Activated CD4-positive, alpha-beta T cell treated with anti-CD3 and anti-CD28 coated beads for 36 hours (primary cell): ENCODE data around the gene CLMP. TPM values are rescaled to one million over a fixed set of nuclear protein-coding genes. Genes with fewer than 3 reads are reported as not detected.
"Not testable (repeated sequence)": the region's sequence is repeated elsewhere in the genome, so short reads cannot be mapped to it uniquely, and the experiment has no call there.

Source experiments
- ATAC-seq: fragments of 200-7000 bp; cut with Tn5 transposase; one replicate; pipeline ENCODE4 v1.10.0; 2021; ENCODE audit warnings: mild to moderate bottlenecking, moderate library complexity
- CTCF ChIA-PET: fragments of 350-600 bp; sonication (Branson Sonifier 250); formaldehyde crosslinking; loops from one replicate; lab custom pipeline; 2021; ENCODE audit warnings: antibody characterized with exemption; lab: Charles Lee
- POLR2A ChIA-PET: fragments of 350-600 bp; sonication (Branson Sonifier 250); formaldehyde crosslinking; loops from one replicate; lab custom pipeline; 2021; ENCODE audit warnings: antibody characterized with exemption, inconsistent platforms; lab: Charles Lee
- DNase-seq: peaks from one replicate; pipeline ENCODE4 v3.0.0-alpha.2; 2020
- H3K27ac Mint-ChIP-seq: one replicate; pipeline ENCODE4 v1.8.0; 2021; ENCODE audit warnings: mixed read lengths
- H3K27me3 Mint-ChIP-seq: one replicate; pipeline ENCODE4 v1.8.0; 2021; ENCODE audit warnings: mixed read lengths
- H3K36me3 Mint-ChIP-seq: one replicate; pipeline ENCODE4 v1.8.0; 2021; ENCODE audit warnings: low read depth, mixed read lengths
- H3K4me1 Mint-ChIP-seq: one replicate; pipeline ENCODE4 v1.8.0; 2021; ENCODE audit warnings: mixed read lengths
- H3K4me3 Mint-ChIP-seq: one replicate; pipeline ENCODE4 v1.8.0; 2021; ENCODE audit warnings: mild to moderate bottlenecking, moderate library complexity, mixed read lengths
- H3K9me3 Mint-ChIP-seq: one replicate; pipeline ENCODE4 v1.8.0; 2021; ENCODE audit warnings: low read depth, mixed read lengths
- intact Hi-C, 2 experiments: fragments of 100-400 bp; cut with DNase I in 1 of 2; cut with micrococcal nuclease in 1 of 2; formaldehyde crosslinking; loops; one replicate each; pipeline versions ENCODE4 v1.14.2 to v1.15.1; 2022 to 2024; cut with DNase I, micrococcal nuclease
- total RNA-seq, 2 experiments: library from RNA; stranded (reverse); gene quantifications; one replicate each; pipeline ENCODE4 v1.2.3, GENCODE V29; 2021

Gene CLMP
- total RNA-seq, 2 experiments from 2014 or later = 0.05 to 0.09 TPM

DNA sequence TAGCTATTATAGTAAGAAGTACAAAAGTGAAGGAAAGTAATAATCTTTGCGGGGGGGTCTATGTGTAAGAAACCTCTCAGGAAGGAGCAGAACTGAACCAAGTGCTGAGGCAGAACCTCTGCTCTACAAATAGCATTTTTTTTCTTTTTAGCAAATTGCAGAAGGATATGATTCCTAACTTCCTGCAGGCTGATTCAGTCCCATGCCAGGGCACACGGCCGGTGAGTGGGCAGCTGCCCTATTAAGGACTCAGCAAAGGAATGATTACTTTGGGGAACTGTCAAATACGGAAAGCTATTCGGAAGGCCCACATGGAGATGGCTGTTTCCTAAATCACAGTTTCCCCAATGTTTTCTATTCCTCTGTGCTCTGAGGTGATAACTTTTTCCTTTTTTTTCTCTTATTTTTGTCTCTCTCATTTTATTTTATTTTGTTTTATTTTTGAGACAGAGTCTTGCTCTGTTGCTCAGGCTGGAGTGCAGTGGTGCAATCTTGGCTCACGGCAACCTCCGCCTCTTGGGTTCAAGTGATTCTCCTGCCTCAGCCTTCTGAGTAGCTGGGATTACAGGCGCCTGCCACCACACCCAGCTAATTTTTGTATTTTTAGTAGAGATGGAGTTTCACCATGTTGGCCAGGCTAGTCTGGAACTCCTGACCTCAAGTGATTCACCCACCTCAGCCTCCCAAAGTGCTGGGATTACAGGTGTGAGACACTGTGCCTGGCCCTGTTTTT is 62.8 kb downstream of the CLMP start:
- DNase-seq, H3K36me3 Mint-ChIP-seq, intact Hi-C loops, ATAC-seq, POLR2A ChIA-PET, H3K9me3 Mint-ChIP-seq, H3K27ac Mint-ChIP-seq, H3K4me1 Mint-ChIP-seq, H3K4me3 Mint-ChIP-seq, H3K27me3 Mint-ChIP-seq, CTCF ChIA-PET: not testable (repeated sequence)

DNA sequence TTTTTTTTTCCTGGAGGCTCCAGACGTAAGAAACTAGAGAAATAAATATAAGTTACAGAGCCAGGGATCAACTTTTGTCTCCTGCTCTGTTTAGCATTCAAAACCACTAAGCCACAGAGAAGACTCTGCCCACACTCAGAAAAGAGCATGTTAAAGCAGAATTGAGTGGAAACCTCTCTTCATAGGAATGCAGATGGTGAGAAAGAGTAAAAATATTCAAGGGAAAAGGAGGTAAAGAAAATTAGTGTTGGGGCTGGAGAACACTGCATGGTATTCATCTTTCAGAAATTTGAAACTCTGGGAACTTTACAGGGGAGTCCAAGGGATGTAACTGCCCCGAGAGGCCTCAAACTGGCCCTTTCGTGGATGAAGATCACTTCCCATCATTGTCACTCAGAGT is 65.1 kb downstream of the CLMP start:
- Mint-ChIP-seq H3K4me1 (peaks cover 5% of the 10 kb centered on the region), H3K36me3 (no peaks in the 10 kb centered on the region), H3K27me3 (no peaks in the 10 kb centered on the region), H3K9me3 (no peaks in the 10 kb centered on the region), H3K27ac (peak overlapping the region; percentile 5), H3K4me3 (no peak overlapping the region)
- ChIA-PET CTCF (interaction anchor here (1.4 kb wide), 1 partner anchor 117 kb away, joined by 5 read pairs; no protein-coding TSS in a partner anchor), POLR2A (no interaction called here)
- DNase-seq (no peak), ATAC-seq (no peak)
- intact Hi-C loops = no loop called here

DNA sequence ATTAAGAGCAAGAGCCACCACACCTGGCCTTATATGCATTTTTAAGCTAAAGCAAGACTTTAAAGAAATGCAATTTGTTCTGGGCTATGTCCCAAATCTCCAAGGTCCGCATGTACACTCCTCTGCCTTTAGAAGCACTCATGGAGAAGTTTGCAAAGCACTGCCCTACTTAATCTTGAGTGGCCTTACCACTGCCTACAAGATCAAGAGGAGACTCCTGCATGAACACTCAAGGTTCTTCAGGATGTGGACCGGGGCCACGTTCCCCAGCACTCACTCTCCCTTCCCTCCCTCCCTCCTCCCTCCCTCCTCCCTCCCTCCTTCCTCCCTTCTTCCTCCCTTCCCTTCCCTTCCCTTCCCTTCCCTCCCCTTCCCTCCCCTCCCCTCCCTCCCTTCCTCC is 69.9 kb downstream of the CLMP start:
- Mint-ChIP-seq H3K4me3 (no peak overlapping the region), H3K9me3 (no peaks in the 10 kb centered on the region), H3K27ac (no peak overlapping the region), H3K4me1 (peaks cover 5% of the 10 kb centered on the region), H3K36me3 (no peaks in the 10 kb centered on the region), H3K27me3 (peaks cover 6% of the 10 kb centered on the region)
- DNase-seq = no peak
- ChIA-PET POLR2A (no interaction called here), CTCF (interaction anchor here (0.6 to 1.1 kb wide), 3 partner anchors 14 to 273 kb away, joined by 3 to 4 read pairs (median 3); no protein-coding TSS in a partner anchor)
- no peak for ATAC-seq
- intact Hi-C loops = no loop called here

DNA sequence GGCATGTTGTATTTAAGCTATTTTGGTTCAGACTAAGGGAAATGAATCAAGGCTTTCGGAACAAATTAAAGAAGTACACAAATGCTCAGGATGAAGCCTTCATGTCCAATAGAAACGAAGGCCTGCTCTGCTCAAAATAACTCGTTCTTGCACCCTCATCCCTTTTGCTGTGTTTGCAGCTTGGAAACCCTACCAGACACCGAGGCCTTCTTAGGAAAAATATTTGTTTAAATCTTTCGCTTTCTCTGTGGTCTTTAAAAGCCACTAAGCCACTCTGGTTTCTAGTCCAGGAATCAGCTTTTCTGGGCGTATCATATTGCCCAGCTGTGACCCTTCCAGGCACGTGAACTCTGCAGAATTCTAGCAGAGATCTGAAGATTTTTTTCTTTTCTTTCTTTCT is 72.2 kb downstream of the CLMP start:
- intact Hi-C loops = no loop called here
- no peaks in the 10 kb centered on the region for H3K9me3 Mint-ChIP-seq
- no peak overlapping the region for H3K4me3 Mint-ChIP-seq
- ATAC-seq (no peak), DNase-seq (no peak)
- H3K4me1 Mint-ChIP-seq = peaks cover 8% of the 10 kb centered on the region
- ChIA-PET CTCF (interaction anchor here (1.2 kb wide), 1 partner anchor 139 kb away, joined by 6 read pairs; no protein-coding TSS in a partner anchor), POLR2A (no interaction called here)
- H3K27ac Mint-ChIP-seq = no peak overlapping the region
- peaks cover 8% of the 10 kb centered on the region for H3K27me3 Mint-ChIP-seq
- H3K36me3 Mint-ChIP-seq = no peaks in the 10 kb centered on the region

DNA sequence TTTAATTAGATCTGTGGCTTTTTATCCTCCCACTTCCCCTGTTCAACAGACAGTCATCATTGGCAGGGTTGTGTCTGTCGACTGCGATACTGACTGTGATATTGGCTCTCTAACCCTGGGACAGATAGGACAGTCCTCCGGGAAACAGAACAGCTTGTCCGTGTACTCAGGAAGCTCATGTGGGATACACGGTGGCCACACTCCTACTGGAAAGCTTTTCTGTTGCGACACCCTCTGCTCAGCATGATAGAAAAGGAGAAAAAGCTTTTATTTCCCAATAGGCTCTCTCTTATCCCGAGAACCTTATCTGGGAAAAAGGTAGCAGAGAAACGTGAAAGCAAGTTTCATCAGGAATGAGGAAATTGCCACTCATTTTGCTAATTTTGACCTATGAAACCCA is 72.7 kb downstream of the CLMP start:
- ChIA-PET POLR2A (no interaction called here), CTCF (interaction anchor here (1.2 kb wide), 1 partner anchor 139 kb away, joined by 6 read pairs; no protein-coding TSS in a partner anchor)
- Mint-ChIP-seq H3K4me3 (no peak overlapping the region), H3K36me3 (no peaks in the 10 kb centered on the region), H3K4me1 (peaks cover 8% of the 10 kb centered on the region), H3K27me3 (peaks cover 8% of the 10 kb centered on the region), H3K27ac (no peak overlapping the region), H3K9me3 (no peaks in the 10 kb centered on the region)
- ATAC-seq = no peak
- no peak for DNase-seq
- intact Hi-C loops = no loop called here

DNA sequence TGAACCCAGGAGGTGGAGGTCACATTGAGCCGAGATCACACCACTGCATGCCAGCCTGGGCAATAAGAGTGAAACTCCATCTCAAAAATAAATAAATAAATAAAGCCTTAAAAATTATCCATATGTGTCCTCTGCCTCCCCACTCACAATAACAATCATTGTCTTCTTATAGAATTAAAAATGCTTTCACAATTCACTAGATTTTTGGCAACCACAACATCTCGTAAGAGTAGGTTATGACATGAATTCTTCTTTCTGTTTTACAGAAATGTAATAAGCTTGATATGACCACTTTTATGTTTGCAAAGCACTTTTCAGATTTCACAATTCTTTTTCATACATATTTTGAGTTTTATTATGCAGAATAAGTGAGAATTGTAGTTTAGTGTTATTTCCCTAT is 78.6 kb downstream of the CLMP start:
- no peaks in the 10 kb centered on the region for H3K9me3 Mint-ChIP-seq
- intact Hi-C loops = no loop called here
- H3K27me3 Mint-ChIP-seq = peaks cover 4% of the 10 kb centered on the region
- H3K4me1 Mint-ChIP-seq = peaks cover 8% of the 10 kb centered on the region
- H3K4me3 Mint-ChIP-seq = no peak overlapping the region
- POLR2A ChIA-PET = no interaction called here
- no peak overlapping the region for H3K27ac Mint-ChIP-seq
- no peaks in the 10 kb centered on the region for H3K36me3 Mint-ChIP-seq
- DNase-seq (no peak), ATAC-seq (no peak)
- CTCF ChIA-PET = interaction anchor here (1.2 to 1.4 kb wide), 3 partner anchors 119 to 136 kb away, joined by 3 to 4 read pairs (median 4); no protein-coding TSS in a partner anchor

DNA sequence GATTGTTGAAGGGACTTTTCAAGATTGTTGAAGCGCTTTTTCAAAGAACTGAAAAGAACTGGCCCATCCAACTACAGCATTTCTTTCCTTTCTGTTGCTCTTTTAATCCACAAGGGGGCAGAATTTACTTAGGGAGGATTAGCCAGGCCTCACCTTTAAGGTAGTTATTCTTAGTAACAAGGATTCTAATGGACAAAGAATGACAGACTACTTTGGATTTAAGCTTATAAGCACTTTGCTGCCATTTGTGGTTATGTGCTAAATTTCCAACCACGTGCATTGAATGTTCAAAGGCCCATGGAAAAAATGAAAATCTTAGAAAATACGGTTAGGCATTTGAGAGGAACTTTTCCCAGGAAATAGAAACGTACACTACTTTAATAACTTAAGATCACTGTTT is 83.6 kb downstream of the CLMP start:
- ChIA-PET CTCF (interaction anchor here (0.5 to 7.8 kb wide), 23 partner anchors 9 to 367 kb away, joined by 3 to 141 read pairs (median 6); no protein-coding TSS in a partner anchor), POLR2A (no interaction called here)
- DNase-seq (no peak), ATAC-seq (peak; percentile 68)
- intact Hi-C loops = loop anchor here (1.0 to 5.0 kb wide), 4 partner anchors 136 to 367 kb away; no protein-coding TSS in a partner anchor
- Mint-ChIP-seq H3K36me3 (no peaks in the 10 kb centered on the region), H3K4me1 (no peaks in the 10 kb centered on the region), H3K27me3 (no peaks in the 10 kb centered on the region), H3K27ac (no peak overlapping the region), H3K4me3 (no peak overlapping the region), H3K9me3 (no peaks in the 10 kb centered on the region)

DNA sequence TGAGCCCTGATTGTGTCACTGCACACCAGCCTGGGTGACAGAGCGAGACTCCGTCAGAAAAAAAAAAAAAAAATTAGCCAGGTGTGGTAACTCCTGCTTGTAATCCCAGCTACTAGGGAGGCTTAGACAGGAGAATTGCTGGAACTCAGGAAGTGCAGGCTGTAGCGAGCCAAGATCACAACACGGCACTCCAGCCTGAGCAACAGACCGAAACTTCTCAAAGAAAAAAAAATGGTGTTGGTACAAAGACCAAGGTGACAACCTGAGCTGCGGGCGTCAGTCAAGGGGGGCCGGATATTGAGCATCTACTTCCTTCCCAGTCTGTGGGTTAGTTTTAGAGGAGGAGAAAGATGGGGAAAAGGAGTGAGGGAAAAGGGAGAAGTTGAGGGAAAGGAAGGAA is 84.7 kb downstream of the CLMP start:
- intact Hi-C loops = loop anchor here (2.0 to 5.0 kb wide), 2 partner anchors 367 to 368 kb away; no protein-coding TSS in a partner anchor
- ATAC-seq (no peak), DNase-seq (no peak)
- H3K36me3 Mint-ChIP-seq = no peaks in the 10 kb centered on the region
- ChIA-PET POLR2A (interaction anchor here (0.6 kb wide), 2 partner anchors 46 to 55 kb away, joined by 3 to 8 read pairs; no protein-coding TSS in a partner anchor), CTCF (interaction anchor here (0.6 to 7.8 kb wide), 31 partner anchors 8 to 567 kb away, joined by 3 to 141 read pairs (median 4); no protein-coding TSS in a partner anchor)
- H3K4me1 Mint-ChIP-seq = no peaks in the 10 kb centered on the region
- no peaks in the 10 kb centered on the region for H3K27me3 Mint-ChIP-seq
- peak overlapping the region; percentile 5 for H3K27ac Mint-ChIP-seq
- no peaks in the 10 kb centered on the region for H3K9me3 Mint-ChIP-seq
- no peak overlapping the region for H3K4me3 Mint-ChIP-seq

DNA sequence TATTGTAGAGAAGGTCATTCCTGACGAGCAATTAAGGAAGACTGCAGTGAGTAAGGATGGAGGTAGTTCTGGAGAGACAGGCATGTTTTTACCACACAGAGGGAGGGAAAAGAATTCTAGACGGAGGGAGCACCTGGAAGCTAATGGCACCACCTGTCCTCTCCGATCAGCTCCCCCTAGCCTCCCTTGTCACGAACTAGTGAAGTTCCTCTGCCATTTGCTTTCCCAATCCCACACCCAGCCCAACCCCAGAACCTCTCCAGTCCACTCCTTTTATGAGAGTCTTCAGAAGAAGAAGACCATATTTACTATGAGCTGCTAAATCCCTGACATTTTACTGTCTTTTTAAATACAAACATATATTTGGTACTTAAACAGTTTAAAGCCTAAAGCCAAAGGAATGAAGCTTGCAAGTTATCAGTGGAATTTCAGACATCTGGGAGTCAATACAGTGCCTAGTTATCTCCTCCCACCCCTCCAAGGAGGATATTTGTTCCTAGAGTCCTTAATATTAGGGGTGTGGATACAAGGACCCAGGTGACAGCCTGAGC is 87.0 kb downstream of the CLMP start:
- Mint-ChIP-seq H3K9me3 (no peaks in the 10 kb centered on the region), H3K36me3 (no peaks in the 10 kb centered on the region), H3K27ac (no peak overlapping the region), H3K4me1 (peaks cover 4% of the 10 kb centered on the region), H3K27me3 (no peaks in the 10 kb centered on the region), H3K4me3 (no peak overlapping the region)
- CTCF ChIA-PET = interaction anchor here (0.7 to 7.8 kb wide), 4 partner anchors 20 to 154 kb away, joined by 3 to 141 read pairs (median 14); no protein-coding TSS in a partner anchor
- intact Hi-C loops = no loop called here
- DNase-seq (no peak), ATAC-seq (no peak)
- POLR2A ChIA-PET = no interaction called here

DNA sequence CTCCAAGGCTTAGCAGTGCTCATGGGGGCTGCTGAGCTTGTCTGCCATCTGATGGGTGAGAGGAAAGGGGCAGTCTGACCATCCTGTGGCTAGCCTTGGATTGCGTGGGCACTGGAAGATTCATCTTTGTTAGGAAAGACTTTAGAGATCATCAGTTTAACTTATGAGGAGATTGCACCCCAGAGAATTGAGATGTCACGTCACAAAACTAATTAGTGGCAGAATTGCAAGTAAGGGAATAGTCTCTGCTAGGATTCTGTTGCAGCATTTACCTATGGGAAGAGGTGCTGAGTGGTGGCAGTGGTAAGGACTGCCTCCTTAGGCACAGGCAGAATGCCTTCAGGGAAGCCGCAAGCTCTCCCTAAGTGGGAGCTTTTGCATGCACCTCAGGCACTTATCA is 90.4 kb downstream of the CLMP start:
- DNase-seq = no peak
- CTCF ChIA-PET = interaction anchor here (0.6 to 8.1 kb wide), 9 partner anchors 25 to 404 kb away, joined by 3 to 91 read pairs (median 3); no protein-coding TSS in a partner anchor
- Mint-ChIP-seq H3K27ac (no peak overlapping the region), H3K36me3 (no peaks in the 10 kb centered on the region), H3K9me3 (no peaks in the 10 kb centered on the region), H3K4me3 (no peak overlapping the region), H3K4me1 (peaks cover 24% of the 10 kb centered on the region), H3K27me3 (no peaks in the 10 kb centered on the region)
- ATAC-seq = no peak
- intact Hi-C loops = loop anchor here in 1 of 2 experiments (5.0 kb wide), 1 partner anchor 42 kb away; the partner anchor contains the start of gene HSPA8
- POLR2A ChIA-PET = interaction anchor here (0.6 kb wide), 1 partner anchor 79 kb away, joined by 6 read pairs; no protein-coding TSS in a partner anchor

DNA sequence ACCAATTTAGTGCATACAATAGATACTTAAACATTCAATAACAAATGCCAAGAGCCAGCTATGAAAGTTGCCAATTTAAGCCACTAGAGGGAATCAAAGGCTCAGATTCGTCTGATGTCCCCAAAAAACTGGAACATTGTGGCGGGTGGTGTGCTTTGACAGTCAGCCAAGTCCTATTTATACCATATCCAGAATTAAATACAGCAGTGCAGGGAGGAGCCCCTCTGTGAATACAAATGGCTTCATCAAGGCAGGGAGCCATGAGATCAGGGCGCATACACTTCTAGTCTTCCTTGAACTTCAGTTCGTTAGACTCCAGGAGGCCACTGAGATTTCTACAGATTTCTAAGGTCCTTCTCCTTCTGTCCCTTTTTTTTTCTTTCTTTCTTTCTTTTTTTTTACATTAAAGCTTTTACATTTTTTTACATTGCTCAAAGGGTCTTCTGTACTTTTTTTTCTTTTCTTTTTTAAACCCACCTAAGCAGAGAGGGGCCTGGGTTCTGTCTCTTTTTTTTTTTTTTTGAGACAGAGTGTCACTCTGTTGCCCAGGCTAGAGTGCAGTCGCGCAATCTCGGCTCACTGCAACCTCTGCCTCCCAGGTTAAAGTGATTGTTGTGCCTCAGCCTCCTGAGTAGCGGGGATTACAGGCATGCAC is 91.6 kb downstream of the CLMP start:
- no peaks in the 10 kb centered on the region for H3K36me3 Mint-ChIP-seq
- no peaks in the 10 kb centered on the region for H3K27me3 Mint-ChIP-seq
- ChIA-PET CTCF (interaction anchor here (0.6 to 8.1 kb wide), 37 partner anchors 8 to 1701 kb away, joined by 3 to 91 read pairs (median 4); partner anchors contain the start of gene HSPA8), POLR2A (interaction anchor here (0.6 to 1.3 kb wide), 6 partner anchors 39 to 235 kb away, joined by 3 to 12 read pairs (median 4); partner anchors contain the start of gene HSPA8)
- ATAC-seq = peak; percentile 77
- no peak overlapping the region for H3K4me3 Mint-ChIP-seq
- peak; percentile 46 for DNase-seq
- H3K4me1 Mint-ChIP-seq = peaks cover 24% of the 10 kb centered on the region
- intact Hi-C loops = loop anchor here (2.0 to 5.0 kb wide), 2 partner anchors 41 to 143 kb away; partner anchors contain the start of gene HSPA8 (in 1 of the 2)
- H3K9me3 Mint-ChIP-seq = no peaks in the 10 kb centered on the region
- no peak overlapping the region for H3K27ac Mint-ChIP-seq
